ENCODE data around the gene DNAH6. TPM values are rescaled to one million over a fixed set of nuclear protein-coding genes. Genes with fewer than 3 reads are reported as not detected.

DNAH6 gene
- total RNA-seq, 3 donors from 2014 or later: 1.2 to 1.3 (median 1.3) TPM

DNA sequence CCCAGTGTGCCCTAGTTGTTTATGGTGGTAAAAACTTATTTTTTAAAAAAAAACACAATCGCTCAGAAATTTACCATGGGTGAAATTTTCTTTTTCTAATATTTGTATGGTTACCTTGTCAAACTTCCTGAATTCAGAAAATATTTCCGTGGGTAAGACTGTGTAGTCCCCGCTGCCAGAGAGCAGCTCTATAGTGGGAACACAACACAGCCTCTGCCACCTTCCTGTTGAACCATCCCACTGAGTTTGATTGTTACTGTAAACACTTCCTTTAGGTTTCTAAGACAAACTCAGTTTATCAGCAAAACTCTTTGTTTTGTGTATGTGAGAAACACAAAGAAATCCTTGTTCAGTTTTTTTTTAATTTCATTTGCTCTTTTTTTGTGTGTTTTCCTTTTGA is 17.9 kb downstream of the DNAH6 start:
- Histone ChIP-seq H3K36me3 (ENCODE audit: low read depth) (no peaks in the 10 kb centered on the region), H3K4me1 (ENCODE audit: low read depth) (peaks cover 8% of the 10 kb centered on the region), H3K9me3 (no peaks in the 10 kb centered on the region), H3K4me3 (no peak overlapping the region)
- no peak for ATAC-seq
- TF ChIP-seq CTCF (IDR thresholded peaks at IDR 0.05): no peak
- DNase-seq: no peak
- intact Hi-C loops (cut with DNase I, micrococcal nuclease): no loop called here

- ATAC-seq (no peak), DNase-seq (no peak)
- Histone ChIP-seq H3K36me3 (ENCODE audit: low read depth) (no peaks in the 10 kb centered on the region), H3K4me1 (ENCODE audit: low read depth) (peaks cover 4% of the 10 kb centered on the region), H3K4me3 (no peak overlapping the region), H3K9me3 (no peaks in the 10 kb centered on the region)
- intact Hi-C loops (cut with DNase I, micrococcal nuclease): no loop called here
- TF ChIP-seq CTCF (IDR thresholded peaks at IDR 0.05): no peak
Observed at GRCh38 chr2:84537251-84537650, 21.0 kb downstream of the DNAH6 start.

- ATAC-seq: no peak
- Histone ChIP-seq H3K9me3 (no peaks in the 10 kb centered on the region), H3K4me3 (no peak overlapping the region), H3K4me1 (ENCODE audit: low read depth) (no peaks in the 10 kb centered on the region), H3K36me3 (ENCODE audit: low read depth) (no peaks in the 10 kb centered on the region)
- no peak for DNase-seq
- no peak for TF ChIP-seq CTCF (IDR thresholded peaks at IDR 0.05)
- intact Hi-C loops (cut with DNase I, micrococcal nuclease): no loop called here
Observed at GRCh38 chr2:84539729-84540128, 23.4 kb downstream of the DNAH6 start.

DNA sequence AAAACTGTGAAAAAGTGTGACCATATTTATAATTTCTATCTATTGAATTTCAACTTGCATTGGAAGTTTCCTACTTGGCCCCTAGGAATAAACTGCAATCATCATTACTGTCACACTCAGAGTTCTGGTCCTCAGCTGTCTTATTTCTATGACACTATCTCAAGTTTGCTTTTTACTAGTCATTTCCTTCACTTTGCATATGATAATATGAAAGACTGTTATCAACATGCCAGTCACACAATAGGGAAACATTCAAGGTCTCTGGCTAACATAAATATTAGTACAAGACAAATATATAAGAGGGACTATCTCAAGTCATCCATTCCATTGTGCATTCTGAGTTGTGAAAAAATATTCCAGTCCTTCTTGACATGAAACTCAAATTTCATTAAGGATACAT is 28.7 kb downstream of the DNAH6 start:
- no peaks in the 10 kb centered on the region for H3K4me1 ChIP-seq (ENCODE audit: low read depth)
- ATAC-seq (no peak), DNase-seq (no peak)
- no peak for TF ChIP-seq CTCF (IDR thresholded peaks at IDR 0.05)
- H3K9me3 ChIP-seq: no peaks in the 10 kb centered on the region
- H3K36me3 ChIP-seq (ENCODE audit: low read depth): no peaks in the 10 kb centered on the region
- no peak overlapping the region for H3K4me3 ChIP-seq
- intact Hi-C loops (cut with DNase I, micrococcal nuclease): no loop called here

- intact Hi-C loops (cut with DNase I, micrococcal nuclease): no loop called here
- no peak for DNase-seq
- Histone ChIP-seq H3K4me1 (ENCODE audit: low read depth) (no peaks in the 10 kb centered on the region), H3K9me3 (no peaks in the 10 kb centered on the region), H3K36me3 (ENCODE audit: low read depth) (no peaks in the 10 kb centered on the region), H3K4me3 (no peak overlapping the region)
- no peak for TF ChIP-seq CTCF (IDR thresholded peaks at IDR 0.05)
- no peak for ATAC-seq
Observed at GRCh38 chr2:84546551-84546950, 30.3 kb downstream of the DNAH6 start.

GRCh38 chr2:84548303-84548702 is 32.0 kb downstream of the DNAH6 start:
- intact Hi-C loops (cut with DNase I, micrococcal nuclease): no loop called here
- no peak for DNase-seq
- Histone ChIP-seq H3K4me3 (no peak overlapping the region), H3K9me3 (no peaks in the 10 kb centered on the region), H3K4me1 (ENCODE audit: low read depth) (no peaks in the 10 kb centered on the region), H3K36me3 (ENCODE audit: low read depth) (no peaks in the 10 kb centered on the region)
- ATAC-seq: no peak
- no peak for TF ChIP-seq CTCF (IDR thresholded peaks at IDR 0.05)

Data from mucosa of descending colon (tissue), 3 donors.